Pancreas (tissue), 10 donors: ENCODE results near the gene TEDC2. TPM values are rescaled to one million over a fixed set of nuclear protein-coding genes. Genes with fewer than 3 reads are reported as not detected.
A peak's percentile ranks its signal among the peaks of the same experiment; 100 is the strongest.

Experiments used
- ATAC-seq, 4 donors: fragments of 200-7000 bp; cut with Tn5 transposase; one replicate each; pipeline versions ENCODE4 v1.8.0 to v1.9.1; 2020; ENCODE audit warnings: mild to moderate bottlenecking in 4 of 4, moderate library complexity in 4 of 4
- DNase-seq, 6 donors: peaks; one replicate each; pipeline ENCODE4 v3.0.0-alpha.2; 2020
- FAIRE-seq: peaks from 2 replicates; lab custom pipeline; 2012; peaks lifted over from hg19 to GRCh38; lab: Jason Lieb, UNC
- H3K27ac ChIP-seq, 4 donors: fragments of 200-600 bp; sonication (generic); 1 replicate in 3 of 4; 2 replicates in 1 of 4; pipeline versions ENCODE4 v1.5.0 to v1.8.0; 2020
- H3K27me3 ChIP-seq, 4 donors: fragments of 200-600 bp; one replicate each; pipeline ENCODE4 v1.8.0; 2021
- H3K36me3 ChIP-seq, 3 donors: fragments of 200-600 bp; sonication (generic) in 1 of 3; one replicate each; pipeline versions ENCODE4 v1.5.0 to v1.8.0; 2020 to 2021
- H3K4me1 ChIP-seq, 3 donors: fragments of 200-600 bp; one replicate each; pipeline ENCODE4 v1.8.0; 2021
- H3K4me3 ChIP-seq, 4 donors: fragments of 200-600 bp; sonication (generic) in 2 of 4; one replicate each; pipeline versions ENCODE4 v1.5.0 to v1.8.0; 2020 to 2021
- H3K9me3 ChIP-seq, 4 donors: fragments of 200-600 bp; one replicate each; pipeline ENCODE4 v1.8.0; 2021
- CTCF ChIP-seq, 4 donors: fragments of 200-600 bp; sonication (generic) in 3 of 4; IDR thresholded peaks; one replicate each; pipeline versions ENCODE4 v1.5.0 to v1.8.0; 2021; ENCODE audit warnings: antibody characterized with exemption in 4 of 4
- WGBS, 2 donors: extraction: QIAGEN DNeasy Blood & Tissue Kit; methylation state at CpG; one replicate each; pipeline ENCODE4 v1.1.7; 2013; 5-methylcytosine and 5-hydroxymethylcytosine counted together
- intact Hi-C, 3 donors: fragments of 100-400 bp; cut with DNase I; formaldehyde crosslinking; loops; one replicate each; pipeline versions ENCODE4 v1.11.1 to v1.14.2; 2022
- polyA plus RNA-seq, 2 donors: library from polyadenylated mRNA; stranded (reverse); fragments of 200-250 nt; gene quantifications; one replicate each; pipeline ENCODE4 v1.2.3, GENCODE V29; 2013
- total RNA-seq, 6 donors: library from RNA; stranded (reverse); fragmentation: NEBNext Ultra II Directional in 4 of 6; extraction: Animal tissue kit (Norgen Biotek cat#: 25700) in 4 of 6; gene quantifications; one replicate each; pipeline versions ENCODE4 v1.2.1 to v1.2.4, GENCODE V29; 2021 to 2023
- donor health status: healthy with polysubstance abuse.
- donor health status: DM: no; HTN: no; CAD: no; lungs with moderate emphysema.
- donor health status: DM: no; HTN: no; CAD: no.
- donor health status: control.
- donor health status: control.
- donor health status: Bipolar disorder and iron deficiency.
- donor health status: DM: yes; HTN: yes; CAD: no.
- donor health status: DM: no; HTN: no; CAD: no.
- donor health status: DM: no; HTN: no; CAD: no.
- donor health status: DM: yes; HTN: yes; CAD: no.

Gene TEDC2
- total and polyA plus RNA-seq, 8 donors: 0.16 to 1.4 (median 0.81) TPM; not detected in 1

GRCh38 chr16:2464333-2464732 lies 4.4 kb downstream of the TEDC2 start:
- DNase-seq: peak in 1 of 6 donors; percentile 55
- no peak overlapping the region for H3K4me3 ChIP-seq
- no peak overlapping the region for H3K27ac ChIP-seq
- WGBS, 2 donors: 76 to 82% methylated on average over 12 of the region's 12 CpGs
- no peaks in the 10 kb centered on the region for H3K36me3 ChIP-seq
- ATAC-seq: no peak
- intact Hi-C loops: no loop called here
- H3K27me3 ChIP-seq: no peaks in the 10 kb centered on the region
- FAIRE-seq: no peak
- no peaks in the 10 kb centered on the region for H3K9me3 ChIP-seq
- TF ChIP-seq CTCF (IDR thresholded peaks at IDR 0.05): no peak
- peaks cover 0 to 15% (median 0%) of the 10 kb centered on the region in 3 donors for H3K4me1 ChIP-seq

- DNase-seq (peak in 1 of 6 donors; percentile 36), FAIRE-seq (no peak), ATAC-seq (no peak)
- 82 to 90% methylated on average over 12 of the region's 12 CpGs for WGBS, 2 donors
- Histone ChIP-seq H3K27ac (no peak overlapping the region), H3K4me3 (no peak overlapping the region), H3K27me3 (no peaks in the 10 kb centered on the region), H3K36me3 (no peaks in the 10 kb centered on the region), H3K4me1 (peaks cover 0 to 10% (median 0%) of the 10 kb centered on the region in 3 donors), H3K9me3 (no peaks in the 10 kb centered on the region)
- intact Hi-C loops: no loop called here
- TF ChIP-seq CTCF (IDR thresholded peaks at IDR 0.05): no peak
These were observed 5.9 kb downstream of the TEDC2 start for GRCh38 chr16:2465653-2466415.

GRCh38 chr16:2466667-2467527 lies 7.0 kb downstream of the TEDC2 start:
- WGBS, 2 donors: 87% methylated on average over 28 to 29 of the region's 29 CpGs
- Histone ChIP-seq H3K4me1 (peaks cover 0 to 19% (median 0%) of the 10 kb centered on the region in 3 donors), H3K36me3 (no peaks in the 10 kb centered on the region), H3K9me3 (no peaks in the 10 kb centered on the region), H3K27ac (no peak overlapping the region), H3K27me3 (peaks cover 0 to 4% (median 0%) of the 10 kb centered on the region in 4 donors), H3K4me3 (peak overlapping the region in 1 of 4 donors; percentile 58)
- intact Hi-C loops: no loop called here
- DNase-seq (peak in 1 of 6 donors; percentile 46), ATAC-seq (no peak), FAIRE-seq (no peak)
- TF ChIP-seq CTCF (IDR thresholded peaks at IDR 0.05): no peak

DNA sequence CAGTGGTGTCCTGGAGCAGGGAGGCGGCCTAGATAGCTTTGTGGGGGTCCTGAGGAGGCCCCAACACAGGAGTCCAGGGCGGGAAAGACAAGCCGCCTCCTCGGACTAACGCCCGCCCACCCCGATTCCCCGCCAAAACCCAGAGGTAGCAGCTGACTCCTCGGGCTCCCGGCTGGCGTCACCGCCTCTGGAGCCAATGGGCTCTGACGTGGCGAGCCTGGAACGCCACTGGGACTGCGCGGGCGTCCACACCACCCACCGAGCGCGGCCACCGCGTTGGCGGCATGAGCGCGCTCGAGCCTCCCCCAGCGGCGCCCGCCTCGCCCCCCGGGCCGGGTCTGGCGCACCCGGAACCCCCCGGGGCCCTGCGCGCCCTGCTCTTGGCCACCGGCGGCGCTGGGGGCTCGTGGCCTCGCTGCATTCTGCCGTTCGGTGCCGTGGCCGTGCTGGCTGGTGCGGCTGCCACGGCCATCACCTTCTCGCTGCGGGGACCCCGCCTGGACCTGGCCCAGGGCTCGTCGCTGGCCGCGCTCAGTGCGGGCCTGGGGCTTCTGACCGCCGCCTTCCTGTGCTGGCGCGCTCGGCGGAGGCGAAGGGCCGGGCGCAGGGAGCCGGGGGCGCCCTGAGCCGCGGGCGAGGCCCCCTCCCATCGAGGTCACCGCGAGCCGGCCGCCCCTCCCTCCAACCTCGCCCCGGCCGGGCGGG lies 7.8 kb downstream of the TEDC2 start:
- Histone ChIP-seq H3K27me3 (peaks cover 0 to 5% (median 0%) of the 10 kb centered on the region in 4 donors), H3K27ac (no peak overlapping the region), H3K4me1 (peaks cover 0 to 20% (median 0%) of the 10 kb centered on the region in 3 donors), H3K9me3 (no peaks in the 10 kb centered on the region), H3K4me3 (peak overlapping the region; percentile 10 to 58 (median 38)), H3K36me3 (no peaks in the 10 kb centered on the region)
- DNase-seq (peak in 5 of 6 donors; percentile 62 to 83 (median 77)), FAIRE-seq (no peak), ATAC-seq (peak; percentile 62 to 84 (median 69))
- 2 to 3% methylated on average over 59 to 80 of the region's 80 CpGs for WGBS, 2 donors
- no peak for TF ChIP-seq CTCF (IDR thresholded peaks at IDR 0.05)
- intact Hi-C loops: no loop called here
